ENCODE data around the gene IFRD1.
"Not testable (repeated sequence)": the region's sequence is repeated elsewhere in the genome, so short reads cannot be mapped to it uniquely, and the experiment has no call there.

The IFRD1 gene

GRCh38 chr7:112515989-112516388, 65.7 kb downstream of the IFRD1 start:
- DNase-seq (ENCODE audit: low read depth in 2 of 2, low spot score in 1 of 2), result no peak

- DNase-seq (ENCODE audit: low read depth in 2 of 2, low spot score in 1 of 2), result not testable (repeated sequence)
Measured at GRCh38 chr7:112516418-112516817, 66.2 kb downstream of the IFRD1 start.

- no peak for DNase-seq (ENCODE audit: low read depth in 2 of 2, low spot score in 1 of 2)
Measured at GRCh38 chr7:112517487-112517886, 67.2 kb downstream of the IFRD1 start.

- no peak for DNase-seq (ENCODE audit: low read depth in 2 of 2, low spot score in 1 of 2)
Measured at GRCh38 chr7:112520787-112521186, 70.5 kb downstream of the IFRD1 start.

GRCh38 chr7:112521942-112522341, 71.7 kb downstream of the IFRD1 start:
- no peak for DNase-seq (ENCODE audit: low read depth in 2 of 2, low spot score in 1 of 2)

- no peak for DNase-seq (ENCODE audit: low read depth in 2 of 2, low spot score in 1 of 2)
Measured at GRCh38 chr7:112523871-112524270, 73.6 kb downstream of the IFRD1 start.
